MCF 10A (cell line): ENCODE data around the gene EID1. TPM values are rescaled to one million over a fixed set of nuclear protein-coding genes. Genes with fewer than 3 reads are reported as not detected.

ENCODE experiments used
- BruUV-seq: library from RNA; stranded (reverse); fragments of 400-500 nt; replicated peaks from 2 replicates; lab custom pipeline; 2021; lab: Mats Ljungman, UMichigan
- CTCF ChIA-PET: fragments of 300-600 bp; sonication (Branson Sonifier 250); formaldehyde crosslinking; extraction: SDS; loops from one replicate; lab custom pipeline; 2021; ENCODE audit warnings: antibody characterized with exemption, inconsistent platforms; lab: Yijun Ruan, JAX
- POLR2A ChIA-PET: fragments of 300-600, 350-650 bp; sonication (Branson Sonifier 250); formaldehyde crosslinking; extraction: SDS; loops from one replicate; lab custom pipeline; 2020; ENCODE audit warnings: antibody characterized with exemption, inconsistent platforms; lab: Yijun Ruan, JAX
- DNase-seq: peaks from one replicate; pipeline ENCODE4 v3.0.0-alpha.2; 2018; ENCODE audit not compliant: unreplicated experiment
- H3K27ac Mint-ChIP-seq: one replicate; pipeline ENCODE4 v1.8.0; 2022; ENCODE audit warnings: mild to moderate bottlenecking, low read depth, mixed read lengths; ENCODE audit not compliant: unreplicated experiment
- H3K27me3 Mint-ChIP-seq: one replicate; pipeline ENCODE4 v1.8.0; 2022; ENCODE audit warnings: mixed read lengths; ENCODE audit not compliant: insufficient read depth, unreplicated experiment
- H3K36me3 Mint-ChIP-seq: one replicate; pipeline ENCODE4 v1.8.0; 2022; ENCODE audit warnings: mild to moderate bottlenecking, moderate library complexity, mixed read lengths; ENCODE audit not compliant: insufficient read depth, unreplicated experiment
- H3K4me1 Mint-ChIP-seq: one replicate; pipeline ENCODE4 v1.8.0; 2022; ENCODE audit warnings: mixed read lengths; ENCODE audit not compliant: insufficient read depth, unreplicated experiment
- H3K4me3 Mint-ChIP-seq: one replicate; pipeline ENCODE4 v1.8.0; 2022; ENCODE audit warnings: mild to moderate bottlenecking, moderate library complexity, mixed read lengths; ENCODE audit not compliant: unreplicated experiment
- H3K9me3 Mint-ChIP-seq: one replicate; pipeline ENCODE4 v1.8.0; 2022; ENCODE audit warnings: mixed read lengths; ENCODE audit not compliant: unreplicated experiment
- intact Hi-C: fragments of 100-400 bp; cut with micrococcal nuclease; formaldehyde crosslinking; loops from 2 replicates; pipeline ENCODE4 v1.14.1; 2022
- total RNA-seq: library from RNA; stranded (reverse); gene quantifications from 2 replicates; pipeline ENCODE4 v1.2.3, GENCODE V29; 2022
- TF ChIP-seq, protein P1 (sequence below): fragments of 200-600 bp; IDR thresholded peaks from one replicate; pipeline ENCODE4 v1.8.0; 2022; ENCODE audit warnings: antibody characterized with exemption, mild to moderate bottlenecking; ENCODE audit not compliant: unreplicated experiment

The EID1 gene
- total RNA-seq, 1 experiment from 2014 or later: 91.3 TPM

DNA sequence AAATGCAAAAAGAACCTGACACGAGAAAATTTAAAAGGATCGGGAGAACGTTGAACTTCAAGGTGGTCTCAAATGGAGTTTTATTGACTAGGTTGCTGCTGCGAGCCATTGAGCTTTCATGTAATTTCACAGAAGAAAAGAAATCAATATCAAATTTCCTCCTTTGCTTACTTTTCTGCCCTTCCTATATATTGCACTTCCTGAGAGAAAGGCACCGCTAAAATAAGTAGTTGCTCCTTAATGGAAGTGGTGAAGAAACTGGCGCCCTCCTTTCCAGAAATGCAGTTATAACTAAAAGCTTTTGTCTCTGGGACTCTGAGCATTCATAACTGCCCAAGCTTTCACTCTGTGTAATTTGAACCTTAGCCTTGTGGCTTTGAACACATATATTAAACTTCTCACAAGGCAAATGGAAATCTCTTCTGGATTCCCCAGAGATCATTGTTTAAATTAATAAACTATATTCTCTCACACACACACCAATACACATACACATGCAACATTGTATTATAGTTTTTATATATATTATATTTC is 13.4 kb downstream of the EID1 start:
- H3K4me3 Mint-ChIP-seq: no peak overlapping the region
- TF ChIP-seq, protein P1, sequence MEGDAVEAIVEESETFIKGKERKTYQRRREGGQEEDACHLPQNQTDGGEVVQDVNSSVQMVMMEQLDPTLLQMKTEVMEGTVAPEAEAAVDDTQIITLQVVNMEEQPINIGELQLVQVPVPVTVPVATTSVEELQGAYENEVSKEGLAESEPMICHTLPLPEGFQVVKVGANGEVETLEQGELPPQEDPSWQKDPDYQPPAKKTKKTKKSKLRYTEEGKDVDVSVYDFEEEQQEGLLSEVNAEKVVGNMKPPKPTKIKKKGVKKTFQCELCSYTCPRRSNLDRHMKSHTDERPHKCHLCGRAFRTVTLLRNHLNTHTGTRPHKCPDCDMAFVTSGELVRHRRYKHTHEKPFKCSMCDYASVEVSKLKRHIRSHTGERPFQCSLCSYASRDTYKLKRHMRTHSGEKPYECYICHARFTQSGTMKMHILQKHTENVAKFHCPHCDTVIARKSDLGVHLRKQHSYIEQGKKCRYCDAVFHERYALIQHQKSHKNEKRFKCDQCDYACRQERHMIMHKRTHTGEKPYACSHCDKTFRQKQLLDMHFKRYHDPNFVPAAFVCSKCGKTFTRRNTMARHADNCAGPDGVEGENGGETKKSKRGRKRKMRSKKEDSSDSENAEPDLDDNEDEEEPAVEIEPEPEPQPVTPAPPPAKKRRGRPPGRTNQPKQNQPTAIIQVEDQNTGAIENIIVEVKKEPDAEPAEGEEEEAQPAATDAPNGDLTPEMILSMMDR: no peak

DNA sequence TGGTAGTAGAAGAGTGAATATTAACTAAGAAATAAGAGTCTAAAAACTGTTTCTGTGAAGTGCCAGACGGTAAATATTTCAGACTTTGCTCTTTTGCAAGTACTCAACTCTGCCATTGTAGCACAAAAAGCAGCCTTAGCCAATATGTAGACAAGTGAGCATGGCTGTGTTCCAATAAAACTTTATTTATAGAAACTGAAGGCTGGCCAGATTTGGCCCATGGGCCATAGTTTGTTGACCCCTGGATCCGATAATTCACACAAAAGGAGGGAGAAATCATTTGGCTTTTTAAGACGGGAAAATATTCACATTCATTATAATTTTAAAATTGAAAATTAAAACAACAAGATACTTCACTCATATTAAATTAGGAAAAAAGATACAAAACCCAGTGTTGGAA is 15.4 kb downstream of the EID1 start:
- BruUV-seq: no TSS peak
- ChIA-PET CTCF (no interaction called here), POLR2A (no interaction called here)
- no peaks in the 10 kb centered on the region for H3K9me3 Mint-ChIP-seq
- H3K27ac Mint-ChIP-seq: no peak overlapping the region
- TF ChIP-seq, protein P1: no peak
- intact Hi-C loops: no loop called here
- H3K4me1 Mint-ChIP-seq: peaks cover 23% of the 10 kb centered on the region
- H3K4me3 Mint-ChIP-seq: no peak overlapping the region
- no peaks in the 10 kb centered on the region for H3K36me3 Mint-ChIP-seq
- no peaks in the 10 kb centered on the region for H3K27me3 Mint-ChIP-seq
- DNase-seq: no peak

More for the DNA sequence above, 13.4 kb downstream of the EID1 start:
- ChIA-PET CTCF (no interaction called here), POLR2A (interaction anchor here (0.9 kb wide), 1 partner anchor 48 kb away, joined by 4 read pairs; no protein-coding TSS in a partner anchor)
- BruUV-seq: no TSS peak
- Mint-ChIP-seq H3K27me3 (no peaks in the 10 kb centered on the region), H3K9me3 (no peaks in the 10 kb centered on the region), H3K36me3 (no peaks in the 10 kb centered on the region), H3K27ac (no peak overlapping the region), H3K4me1 (peaks cover 5% of the 10 kb centered on the region)
- intact Hi-C loops: no loop called here
- DNase-seq: no peak

DNA sequence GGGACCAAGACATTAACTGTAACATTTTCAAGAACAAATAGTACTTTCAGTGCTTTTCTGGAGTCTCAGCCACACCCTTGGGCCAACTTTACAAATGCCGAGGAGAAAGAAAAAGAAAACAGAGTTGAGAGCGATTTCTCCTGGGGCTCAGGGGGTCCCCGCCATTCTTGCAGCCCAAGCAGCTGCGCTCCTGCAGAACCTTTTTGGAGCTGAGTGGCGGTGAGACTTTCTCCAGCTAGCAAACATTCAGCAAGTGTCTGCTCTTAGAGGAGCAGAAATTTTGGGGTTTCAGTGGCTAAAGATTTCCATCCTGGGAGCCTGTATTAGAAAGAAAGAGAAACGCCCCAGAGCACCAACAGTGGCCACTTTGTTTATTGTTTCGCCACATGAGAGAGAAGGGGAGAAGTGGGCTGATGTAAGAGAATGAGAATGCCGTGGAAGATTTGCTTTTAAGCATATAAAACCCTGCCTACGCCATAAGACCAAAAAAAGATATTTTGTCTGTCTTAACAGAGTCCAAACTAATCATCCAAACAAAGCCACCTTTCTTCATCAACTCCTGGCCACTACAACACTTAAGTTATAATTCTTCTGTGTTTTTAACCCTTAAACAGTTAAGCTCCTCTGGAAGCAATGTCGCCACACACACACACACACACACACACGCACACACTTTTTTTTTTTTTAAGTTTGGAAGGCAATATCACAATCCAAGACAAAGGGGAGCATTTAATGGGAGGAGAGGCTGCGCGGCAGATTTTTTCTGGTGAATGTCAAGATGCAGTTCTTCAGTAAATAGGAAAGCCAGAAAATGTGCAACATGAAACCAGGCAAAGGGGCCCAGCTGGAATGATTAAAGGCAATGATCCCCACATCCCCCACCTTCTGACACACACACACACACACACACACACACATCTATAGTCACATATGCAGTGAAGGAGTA is 19.2 kb downstream of the EID1 start:
- Mint-ChIP-seq H3K27ac (no peak overlapping the region), H3K4me1 (peaks cover 18% of the 10 kb centered on the region), H3K36me3 (no peaks in the 10 kb centered on the region), H3K27me3 (no peaks in the 10 kb centered on the region), H3K4me3 (peak overlapping the region; percentile 3), H3K9me3 (no peaks in the 10 kb centered on the region)
- POLR2A ChIA-PET: interaction anchor here (1.4 kb wide), 1 partner anchor 19 kb away, joined by 3 read pairs; the partner anchor contains the start of gene EID1
- TF ChIP-seq, protein P1: no peak
- intact Hi-C loops: no loop called here
- CTCF ChIA-PET: interaction anchor here (0.7 to 1.0 kb wide), 2 partner anchors 8 to 66 kb away, joined by 3 to 5 read pairs; partner anchors contain the start of gene SHC4
- peak; percentile 14 for DNase-seq
- no TSS peak for BruUV-seq

DNA sequence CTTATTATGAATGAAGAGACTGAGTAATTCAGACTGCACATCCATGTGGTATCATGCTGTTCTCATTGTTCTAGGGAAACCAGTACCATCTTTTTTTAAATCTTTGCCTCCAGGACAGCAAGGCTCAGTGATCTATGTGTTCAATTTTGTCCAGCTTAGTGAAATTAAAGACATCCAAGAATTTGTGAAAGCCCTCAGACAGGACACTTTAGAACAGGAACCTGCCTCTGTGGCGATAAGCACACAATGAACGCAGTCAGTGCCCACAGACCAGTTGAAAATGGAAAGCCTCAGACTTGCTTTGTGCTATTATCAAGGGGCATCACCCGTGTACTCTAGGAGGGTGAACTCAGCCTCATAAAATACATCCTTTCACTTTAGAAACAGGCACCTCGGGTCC is 20.1 kb downstream of the EID1 start:
- no peak for DNase-seq
- Mint-ChIP-seq H3K4me1 (peaks cover 18% of the 10 kb centered on the region), H3K4me3 (no peak overlapping the region), H3K27ac (no peak overlapping the region), H3K9me3 (no peaks in the 10 kb centered on the region), H3K27me3 (no peaks in the 10 kb centered on the region), H3K36me3 (no peaks in the 10 kb centered on the region)
- intact Hi-C loops: no loop called here
- TF ChIP-seq, protein P1: no peak
- POLR2A ChIA-PET: no interaction called here
- CTCF ChIA-PET: interaction anchor here (1.4 kb wide), 1 partner anchor 8 kb away, joined by 3 read pairs; no protein-coding TSS in a partner anchor
- no TSS peak for BruUV-seq
